ENCODE data around the gene MAFF. TPM values are rescaled to one million over a fixed set of nuclear protein-coding genes. Genes with fewer than 3 reads are reported as not detected.

Gene MAFF
- total RNA-seq, 4 donors from 2014 or later = 42.2 to 98.7 (median 55.4) TPM

DNA sequence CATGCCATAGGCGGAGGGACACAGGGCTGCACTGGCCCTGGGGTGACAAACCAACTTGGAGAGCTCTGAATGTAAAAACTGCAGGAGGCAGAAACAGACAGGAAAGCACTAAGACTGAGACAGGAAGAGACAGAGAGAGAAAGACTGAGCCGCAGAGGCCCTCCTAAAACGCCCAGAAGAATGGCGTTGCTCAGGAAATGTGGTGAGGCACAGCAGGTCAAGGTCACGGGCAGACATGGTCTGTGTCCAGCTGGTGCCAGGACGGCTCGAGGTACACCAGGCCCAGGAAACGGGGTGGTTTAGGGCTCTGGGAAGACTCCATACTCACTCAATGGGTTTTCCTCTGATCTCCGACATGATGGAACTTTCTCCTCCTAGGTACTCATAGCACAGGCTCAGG is 29.1 kb downstream of the MAFF start:
- TF ChIP-seq, protein P1, sequence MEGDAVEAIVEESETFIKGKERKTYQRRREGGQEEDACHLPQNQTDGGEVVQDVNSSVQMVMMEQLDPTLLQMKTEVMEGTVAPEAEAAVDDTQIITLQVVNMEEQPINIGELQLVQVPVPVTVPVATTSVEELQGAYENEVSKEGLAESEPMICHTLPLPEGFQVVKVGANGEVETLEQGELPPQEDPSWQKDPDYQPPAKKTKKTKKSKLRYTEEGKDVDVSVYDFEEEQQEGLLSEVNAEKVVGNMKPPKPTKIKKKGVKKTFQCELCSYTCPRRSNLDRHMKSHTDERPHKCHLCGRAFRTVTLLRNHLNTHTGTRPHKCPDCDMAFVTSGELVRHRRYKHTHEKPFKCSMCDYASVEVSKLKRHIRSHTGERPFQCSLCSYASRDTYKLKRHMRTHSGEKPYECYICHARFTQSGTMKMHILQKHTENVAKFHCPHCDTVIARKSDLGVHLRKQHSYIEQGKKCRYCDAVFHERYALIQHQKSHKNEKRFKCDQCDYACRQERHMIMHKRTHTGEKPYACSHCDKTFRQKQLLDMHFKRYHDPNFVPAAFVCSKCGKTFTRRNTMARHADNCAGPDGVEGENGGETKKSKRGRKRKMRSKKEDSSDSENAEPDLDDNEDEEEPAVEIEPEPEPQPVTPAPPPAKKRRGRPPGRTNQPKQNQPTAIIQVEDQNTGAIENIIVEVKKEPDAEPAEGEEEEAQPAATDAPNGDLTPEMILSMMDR (IDR thresholded peaks at IDR 0.05; ENCODE audit: low read depth) = no peak

DNA sequence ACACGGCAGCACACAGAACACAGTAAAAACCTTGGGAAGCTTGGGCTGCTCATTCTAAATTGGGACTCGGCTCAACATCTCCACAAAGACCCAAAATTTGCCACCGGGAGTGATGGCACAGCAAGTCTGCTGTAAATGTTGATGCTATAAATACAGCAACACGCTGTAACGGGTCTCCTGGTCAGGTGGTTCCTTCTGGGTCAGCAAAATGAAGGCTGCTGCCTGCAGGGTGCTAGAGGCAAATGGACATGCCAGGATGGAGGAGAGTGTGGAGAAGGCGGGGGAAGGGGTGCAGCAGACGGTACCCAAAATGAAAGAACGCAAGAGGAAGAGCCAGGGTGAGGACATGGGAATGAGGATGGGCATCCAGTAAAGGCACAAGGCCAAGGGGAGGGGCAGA is 30.4 kb downstream of the MAFF start:
- TF ChIP-seq, protein P1 (IDR thresholded peaks at IDR 0.05; ENCODE audit: low read depth) = no peak

DNA sequence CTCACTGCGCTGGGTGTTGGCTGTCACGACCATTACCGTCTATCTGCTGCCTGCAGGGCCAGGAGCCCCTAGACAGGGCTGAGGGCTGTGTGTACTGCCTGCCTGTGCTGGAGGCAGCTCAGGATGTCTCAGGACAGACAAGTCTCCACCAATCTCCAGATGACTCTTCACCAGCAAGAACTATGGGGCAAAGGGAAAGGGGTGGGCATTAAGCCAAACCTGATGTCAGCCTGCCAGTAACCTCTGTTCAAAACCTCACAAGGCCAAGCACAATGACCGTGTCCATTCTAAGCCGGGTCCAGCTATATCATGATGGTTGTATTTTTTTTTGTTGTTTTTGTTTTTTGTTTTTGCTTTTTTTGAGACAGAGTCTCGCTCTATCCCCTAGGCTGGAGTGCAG is 31.6 kb downstream of the MAFF start:
- TF ChIP-seq, protein P1 (IDR thresholded peaks at IDR 0.05; ENCODE audit: low read depth) = no peak

DNA sequence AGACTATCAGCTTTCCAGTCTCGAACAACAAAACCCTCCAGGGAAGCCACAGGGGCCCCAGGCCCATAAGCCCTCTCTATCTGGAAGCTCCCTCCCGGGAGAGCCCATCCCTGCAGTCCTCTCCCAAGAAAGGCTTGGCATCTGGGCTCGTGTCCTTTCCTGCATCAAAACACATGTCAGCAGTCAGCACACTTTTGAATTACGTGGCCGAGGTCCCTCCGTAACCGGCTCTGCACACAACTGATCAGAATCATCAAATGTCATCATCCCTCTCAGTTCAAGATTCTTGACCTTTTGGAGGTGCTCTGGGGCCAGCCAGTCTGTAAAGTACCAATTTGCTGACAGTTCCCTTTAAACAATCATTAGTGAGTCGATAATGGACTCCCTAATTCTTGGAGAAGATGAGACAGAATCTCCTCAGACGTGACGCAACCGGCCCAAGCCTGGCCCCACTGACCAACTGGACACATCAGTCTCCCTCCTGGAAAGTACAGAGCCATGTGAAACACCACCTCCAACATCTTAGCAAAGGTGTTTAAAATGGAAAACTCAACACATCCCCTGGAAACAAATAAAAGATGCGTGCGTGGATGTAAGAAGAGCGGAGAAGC is 33.6 kb downstream of the MAFF start:
- TF ChIP-seq, protein P1 (IDR thresholded peaks at IDR 0.05; ENCODE audit: low read depth) = no peak

DNA sequence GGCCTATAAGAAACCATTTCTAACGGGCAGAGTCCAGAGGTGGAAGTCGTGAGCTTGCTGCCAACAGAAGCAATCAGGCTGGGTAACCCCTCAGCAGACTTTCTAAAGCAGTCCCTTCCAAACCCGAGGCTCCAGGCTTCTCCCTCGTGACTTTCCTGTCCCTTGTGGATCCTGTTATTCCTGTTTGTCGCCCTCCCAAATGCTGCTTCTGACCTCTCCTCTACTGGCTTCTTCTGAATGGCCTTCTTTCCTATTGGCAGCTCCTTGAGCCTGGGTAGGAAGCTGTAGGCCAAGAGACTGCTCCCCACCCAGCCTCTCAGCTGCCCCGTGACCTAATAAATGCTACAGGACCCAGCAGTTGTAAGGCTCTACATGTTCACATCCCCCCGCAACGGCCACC is 35.0 kb downstream of the MAFF start:
- TF ChIP-seq, protein P1 (IDR thresholded peaks at IDR 0.05; ENCODE audit: low read depth) = no peak

DNA sequence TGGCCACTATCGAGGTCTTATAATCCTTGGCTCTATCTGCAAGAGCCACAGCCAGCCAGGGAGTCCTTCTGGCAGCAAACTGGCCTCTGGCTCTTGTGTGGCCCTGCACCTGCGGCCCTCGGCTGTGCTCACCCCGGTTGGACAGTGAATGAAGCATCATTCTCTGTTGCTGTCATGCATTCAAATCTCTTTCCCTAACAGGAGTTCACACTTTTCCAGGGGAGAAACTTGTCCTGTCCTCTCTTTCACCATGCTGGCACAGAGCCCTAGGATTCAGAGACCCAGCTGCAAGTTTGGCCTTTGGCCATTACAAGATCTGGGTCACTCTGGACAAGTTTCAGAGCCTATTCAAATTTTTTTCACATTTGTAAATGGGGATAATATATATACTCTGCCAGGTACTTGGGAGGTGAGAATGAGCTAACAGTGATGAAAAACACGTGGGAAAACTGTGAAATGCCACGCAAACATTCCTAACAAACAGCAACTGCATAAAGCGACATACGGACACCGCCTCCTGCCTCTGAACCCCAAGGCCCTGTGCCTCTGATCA is 36.8 kb downstream of the MAFF start:
- TF ChIP-seq, protein P1 (IDR thresholded peaks at IDR 0.05; ENCODE audit: low read depth) = no peak

DNA sequence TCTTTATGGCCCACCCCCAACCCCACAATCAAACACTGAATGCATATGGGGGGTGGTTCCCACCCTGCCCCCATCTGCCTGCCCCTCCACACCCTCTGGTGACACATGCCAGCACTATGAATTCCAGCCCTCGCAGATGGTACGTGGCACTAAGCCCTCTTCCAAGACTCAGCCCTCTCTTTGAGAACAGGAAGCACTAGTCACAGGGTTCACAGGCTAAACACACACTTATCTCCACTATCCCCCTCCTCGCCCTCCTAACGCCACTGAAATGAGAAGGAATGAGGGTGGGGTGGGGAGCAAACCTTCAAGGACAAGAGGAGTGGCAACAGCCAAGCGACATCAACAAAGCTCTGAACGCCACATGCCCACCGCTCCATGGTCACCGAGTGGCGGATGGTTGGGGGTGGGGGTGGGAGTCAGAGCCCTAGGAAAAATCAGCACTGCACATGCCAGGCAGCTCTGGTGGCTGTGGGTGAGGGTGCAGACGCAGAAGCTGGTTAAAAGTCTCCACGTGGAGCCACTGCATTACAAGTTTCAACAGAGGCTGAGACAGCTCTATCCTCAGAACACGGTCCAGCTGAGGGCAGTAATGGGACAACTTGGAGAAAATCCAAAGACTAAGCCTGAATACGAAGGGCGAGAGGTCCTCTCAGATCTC is 37.4 kb downstream of the MAFF start:
- TF ChIP-seq, protein P1 (IDR thresholded peaks at IDR 0.05; ENCODE audit: low read depth) = no peak

Data from subcutaneous adipose tissue (tissue), 4 donors.